GM12891 (cell line): ENCODE results near the gene TAOK1.

Source experiments
- POLR2A ChIP-seq: IDR thresholded peaks from 2 replicates; pipeline ENCODE4 v1.6.1; 2011; ENCODE audit warnings: low read depth, low read length, control low read depth
- POLR2AphosphoS5 ChIP-seq: IDR thresholded peaks from 2 replicates; pipeline ENCODE4 v1.6.1; 2011; ENCODE audit warnings: low read depth, low read length, control low read depth
- POU2F2 ChIP-seq: IDR thresholded peaks from 2 replicates; pipeline ENCODE4 v1.6.1; 2011; ENCODE audit warnings: low read depth, mild to moderate bottlenecking, control low read depth, low read length, moderate library complexity

DNA sequence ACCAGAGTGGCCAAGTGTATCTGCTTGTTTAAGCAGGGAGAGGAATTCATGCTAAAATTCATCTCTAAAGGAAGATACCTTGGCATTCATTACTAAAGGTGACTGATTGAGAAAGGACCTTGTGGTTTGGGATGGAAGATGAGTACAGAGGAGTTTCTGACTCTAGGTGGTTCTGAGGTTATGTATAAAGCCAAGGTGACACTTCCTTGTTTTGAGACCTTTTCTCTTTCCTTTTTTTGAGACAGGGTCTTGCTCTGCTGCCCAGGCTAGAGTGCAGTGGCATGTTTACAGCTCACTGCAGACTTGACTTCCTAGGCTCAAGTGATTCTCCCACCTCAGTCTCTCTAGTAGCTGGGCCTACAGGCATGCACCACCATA lies 167.6 kb downstream of the TAOK1 start:
- TF ChIP-seq POLR2A: no peak
- no peak for TF ChIP-seq POLR2AphosphoS5
- no peak for TF ChIP-seq POU2F2
